K562 (cell line): ENCODE results near the gene ACSF3.

Experiments
- GABPB1 ChIP-seq: sonication (generic); formaldehyde crosslinking; IDR thresholded peaks from 2 replicates; pipeline ENCODE4 v1.8.0; 2022; ENCODE audit warnings: mild to moderate bottlenecking, missing genetic modification reagents
- NFATC3 ChIP-seq: fragments of 450-650 bp; IDR thresholded peaks from 2 replicates; pipeline ENCODE4 v1.6.1; 2017; ENCODE audit warnings: mild to moderate bottlenecking
- RFX5 ChIP-seq: IDR thresholded peaks from 2 replicates; pipeline ENCODE4 v1.6.1; 2011; ENCODE audit warnings: low read depth, mild to moderate bottlenecking, improper control_type of control experiment, low read length
- TEAD2 ChIP-seq: fragments of 450-650 bp; IDR thresholded peaks from 2 replicates; pipeline ENCODE4 v1.6.1; 2016; ENCODE audit warnings: missing genetic modification characterization, control low read depth, missing compliant biosample characterization
- ZBTB7A ChIP-seq: IDR thresholded peaks from 2 replicates; pipeline ENCODE4 v1.6.1; 2011; ENCODE audit warnings: low read depth, mild to moderate bottlenecking, low read length, moderate library complexity, borderline replicate concordance; ENCODE audit not compliant: control insufficient read depth
- TF ChIP-seq, protein P1 (sequence below), 2 experiments: fragments of 450-650 bp in 1 of 2; sonication (generic) in 1 of 2; formaldehyde crosslinking; conservative IDR thresholded peaks; 2 replicates each; pipeline versions ENCODE4 v1.4.0 to v1.8.1; 2020 to 2022; ENCODE audit warnings: mild to moderate bottlenecking in 1 of 2, missing genetic modification reagents in 1 of 2

- TF ChIP-seq TEAD2 (no peak), ZBTB7A (no peak), GABPB1 (CRISPR knock-in tag) (no peak), RFX5 (no peak), NFATC3 (no peak)
- TF ChIP-seq, protein P1, sequence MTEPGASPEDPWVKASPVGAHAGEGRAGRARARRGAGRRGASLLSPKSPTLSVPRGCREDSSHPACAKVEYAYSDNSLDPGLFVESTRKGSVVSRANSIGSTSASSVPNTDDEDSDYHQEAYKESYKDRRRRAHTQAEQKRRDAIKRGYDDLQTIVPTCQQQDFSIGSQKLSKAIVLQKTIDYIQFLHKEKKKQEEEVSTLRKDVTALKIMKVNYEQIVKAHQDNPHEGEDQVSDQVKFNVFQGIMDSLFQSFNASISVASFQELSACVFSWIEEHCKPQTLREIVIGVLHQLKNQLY (CRISPR knock-in tag; conservative IDR thresholded peaks at IDR 0.05), result no peak
Measured at GRCh38 chr16:89096042-89096717, 2.5 kb downstream of the ACSF3 start.
